GM12878 (cell line): ENCODE data around the gene TWF1. TPM values are rescaled to one million over a fixed set of nuclear protein-coding genes. Genes with fewer than 3 reads are reported as not detected.

ENCODE experiments used
- CBFB ChIP-seq: IDR thresholded peaks from 2 replicates; pipeline ENCODE4 v1.6.1; 2016; ENCODE audit warnings: antibody characterized with exemption, low read depth
- CREB1 ChIP-seq: IDR thresholded peaks from 2 replicates; pipeline ENCODE4 v1.6.1; 2012; ENCODE audit warnings: low read depth, mild to moderate bottlenecking, inconsistent platforms
- E2F8 ChIP-seq: fragments of 450-650 bp; IDR thresholded peaks from 2 replicates; pipeline ENCODE4 v1.6.1; 2018; ENCODE audit warnings: mild to moderate bottlenecking, low read depth, moderate library complexity; ENCODE audit not compliant: partially characterized antibody
- E4F1 ChIP-seq: fragments of 450-650 bp; IDR thresholded peaks from 2 replicates; pipeline ENCODE4 v1.6.1; 2018; ENCODE audit warnings: borderline replicate concordance, mild to moderate bottlenecking; ENCODE audit not compliant: partially characterized antibody
- EGR1 ChIP-seq, 2 experiments: IDR thresholded peaks; 1 replicate in 1 of 2; 2 replicates in 1 of 2; pipeline ENCODE4 v1.6.1; 2011 to 2012; ENCODE audit warnings: low read depth in 2 of 2, low read length in 2 of 2, borderline replicate concordance in 1 of 2, mild to moderate bottlenecking in 1 of 2, moderate library complexity in 1 of 2
- ELK1 ChIP-seq: IDR thresholded peaks from 2 replicates; pipeline ENCODE4 v1.6.1; 2012; ENCODE audit warnings: low read depth, low read length, improper control_type of control experiment
- EZH2 ChIP-seq: IDR thresholded peaks from 2 replicates; pipeline ENCODE4 v1.6.1; 2012; ENCODE audit warnings: low read depth, mild to moderate bottlenecking, control low read depth, inconsistent platforms, low read length, borderline replicate concordance; ENCODE audit not compliant: control insufficient read depth
- IRF4 ChIP-seq: IDR thresholded peaks from 2 replicates; pipeline ENCODE4 v1.6.1; 2011; ENCODE audit warnings: low read depth, low read length
- MYC ChIP-seq: IDR thresholded peaks from 2 replicates; pipeline ENCODE4 v1.6.1; 2011; ENCODE audit warnings: mild to moderate bottlenecking, low read length, moderate library complexity, inconsistent platforms; ENCODE audit not compliant: insufficient read depth, insufficient replicate concordance, insufficient read length, severe bottlenecking
- NBN ChIP-seq: fragments of 450-650 bp; IDR thresholded peaks from 2 replicates; pipeline ENCODE4 v1.6.1; 2016
- NFYB ChIP-seq: IDR thresholded peaks from 2 replicates; pipeline ENCODE4 v1.6.1; 2011; ENCODE audit warnings: low read depth, mild to moderate bottlenecking, low read length, improper control_type of control experiment, moderate library complexity; ENCODE audit not compliant: insufficient read depth
- PML ChIP-seq: IDR thresholded peaks from 2 replicates; pipeline ENCODE4 v1.6.1; 2012; ENCODE audit warnings: low read length, inconsistent platforms
- POLR2A ChIP-seq: IDR thresholded peaks from 2 replicates; pipeline ENCODE4 v1.6.1; 2011; ENCODE audit warnings: low read depth, mild to moderate bottlenecking, low read length
- RB1 ChIP-seq: fragments of 450-650 bp; formaldehyde crosslinking; IDR thresholded peaks from 2 replicates; pipeline ENCODE4 v1.6.1; 2017; ENCODE audit warnings: mild to moderate bottlenecking, borderline replicate concordance
- RCOR1 ChIP-seq: conservative IDR thresholded peaks from 2 replicates; pipeline ENCODE4 v1.6.1; 2012; ENCODE audit warnings: low read depth, low read length, improper control_type of control experiment
- TBL1XR1 ChIP-seq: IDR thresholded peaks from 2 replicates; pipeline ENCODE4 v1.6.1; 2012; ENCODE audit warnings: low read depth, low read length, improper control_type of control experiment
- TCF3 ChIP-seq: IDR thresholded peaks from 2 replicates; pipeline ENCODE4 v1.6.1; 2012; ENCODE audit warnings: low read depth, mild to moderate bottlenecking, low read length, borderline replicate concordance; ENCODE audit not compliant: insufficient read depth
- ZBTB40 ChIP-seq: fragments of 450-650 bp; IDR thresholded peaks from 2 replicates; pipeline ENCODE4 v1.6.1; 2016; ENCODE audit warnings: mild to moderate bottlenecking, moderate library complexity, borderline replicate concordance
- polyA plus RNA-seq, 11 experiments: library from polyadenylated mRNA; depleted of rRNA in 4 of 11; unstranded in 6 of 11; stranded (reverse) in 5 of 11; fragments of >200 nt; fragmentation: Nextera tagmentation in 4 of 11; fragmentation: Illumina TruSeq in 1 of 11; extraction: Ambion mirVana in 4 of 11; extraction: Trizol in 1 of 11; gene quantifications; 1 replicate in 1 of 11; 2 replicates in 10 of 11; pipeline versions ENCODE4 v1.2.1 to v1.2.3, GENCODE V29; 2011 to 2016; ENCODE audit warnings: inconsistent platforms in 2 of 11, missing spikeins in 2 of 11, low read depth in 1 of 11
- total RNA-seq, 4 experiments: library from RNA; depleted of rRNA in 3 of 4; stranded (reverse); fragments of >200 nt in 3 of 4; fragmentation: Illumina TruSeq in 1 of 4; extraction: Trizol in 1 of 4; gene quantifications; 2 replicates each; pipeline versions ENCODE4 v1.2.1 to v1.2.3, GENCODE V29; 2013 to 2021

The TWF1 gene
- total and polyA plus RNA-seq, 10 of the 15 experiments (the other 5 are each of a cell fraction or from before 2014, with no cell fraction given), result 8.7 to 23.5 (median 18.4) TPM

- TF ChIP-seq EGR1 (IDR thresholded peaks at IDR 0.05; ENCODE audit: borderline replicate concordance in 1 of 2, low read depth in 2 of 2, low read length in 2 of 2) (peak; percentile 45 to 92; a peak in 2 of 3 replicates), ZBTB40 (peak; percentile 25; the same call in 1 of the 2 replicates), TCF3 (0 out of 2 replicates have a peak, but pooled peaks have one; percentile 40), RB1 (peak; percentile 76; the same call in 1 of the 2 replicates), E2F8 (peak; percentile 42), E4F1 (peak; percentile 9), NFYB (no peak), PML (peak; percentile 92), POLR2A (peak; percentile 93), CBFB (peak; percentile 64; the same call in 1 of the 2 replicates), RCOR1 (no peak), CREB1 (peak; percentile 91), MYC (peak; percentile 13), NBN (peak; percentile 32; the same call in 1 of the 2 replicates), TBL1XR1 (no peak), ELK1 (no peak), EZH2 (no peak), IRF4 (0 out of 2 replicates have a peak, but pooled peaks have one; percentile 5)
These were observed 47.2 kb downstream of the TWF1 start, which contains the start of the genes IRAK4 and PUS7L (continued) for GRCh38 chr12:43758728-43759563.
